ENCODE data around the gene TSPY10.
"Not testable (repeated sequence)": the region's sequence is repeated elsewhere in the genome, so short reads cannot be mapped to it uniquely, and the experiment has no call there.

Gene TSPY10

DNA sequence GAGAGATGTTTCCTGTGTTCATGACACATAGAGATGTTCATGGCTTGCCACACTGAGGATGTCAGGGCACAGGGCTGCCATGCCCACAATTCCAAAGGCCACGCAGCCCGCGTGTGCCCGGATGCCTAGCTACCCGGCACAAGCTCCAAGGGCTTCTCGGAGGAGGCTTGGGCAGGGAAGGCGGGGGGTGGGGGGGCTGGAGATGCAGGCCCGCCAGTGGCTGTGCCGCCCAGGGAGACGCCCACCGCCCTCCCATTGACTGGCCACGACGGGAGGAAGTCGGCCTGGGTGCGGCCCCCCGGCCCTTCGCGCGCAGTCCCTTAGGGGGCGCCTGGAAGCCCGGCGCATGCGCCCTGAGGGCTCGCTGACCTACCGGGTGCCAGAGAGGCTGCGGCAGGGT, at the start of gene TSPY10:
Gene TSPY10, plus strand, starts transcription at position 301 of the 400 bp plus-strand sequence. Its CDS starts 46 bp downstream, at position 347.
- DNase-seq = not testable (repeated sequence)

DNA sequence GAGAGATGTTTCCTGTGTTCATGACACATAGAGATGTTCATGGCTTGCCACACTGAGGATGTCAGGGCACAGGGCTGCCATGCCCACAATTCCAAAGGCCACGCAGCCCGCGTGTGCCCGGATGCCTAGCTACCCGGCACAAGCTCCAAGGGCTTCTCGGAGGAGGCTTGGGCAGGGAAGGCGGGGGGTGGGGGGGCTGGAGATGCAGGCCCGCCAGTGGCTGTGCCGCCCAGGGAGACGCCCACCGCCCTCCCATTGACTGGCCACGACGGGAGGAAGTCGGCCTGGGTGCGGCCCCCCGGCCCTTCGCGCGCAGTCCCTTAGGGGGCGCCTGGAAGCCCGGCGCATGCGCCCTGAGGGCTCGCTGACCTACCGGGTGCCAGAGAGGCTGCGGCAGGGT, 40.7 kb upstream of the TSPY10 start, which contains the start of gene TSPY9:
Gene TSPY9, plus strand, starts transcription at position 301 of the 400 bp plus-strand sequence. Its CDS starts 46 bp downstream, at position 347.
- not testable (repeated sequence) for DNase-seq

DNA sequence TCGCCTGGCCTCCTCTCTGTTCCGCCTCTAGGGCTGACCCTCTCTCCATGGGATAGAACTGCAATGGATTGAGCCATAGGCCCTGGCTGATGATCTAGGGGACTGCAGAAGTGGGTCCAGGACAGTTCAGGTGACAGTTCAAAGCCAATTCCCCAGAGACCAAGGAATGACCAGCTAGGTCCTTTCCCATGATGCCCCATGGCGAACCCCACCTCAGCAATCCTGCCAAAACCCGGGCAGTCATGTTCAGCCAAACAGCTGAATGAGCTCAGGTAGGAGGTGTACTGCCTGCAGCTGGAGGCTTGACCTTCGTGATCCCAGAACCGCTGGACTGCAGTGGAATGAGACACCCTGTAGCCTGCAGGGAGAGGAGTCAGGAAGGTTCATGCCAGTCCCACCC, 23.3 kb upstream of the TSPY10 start:
- not testable (repeated sequence) for DNase-seq

DNA sequence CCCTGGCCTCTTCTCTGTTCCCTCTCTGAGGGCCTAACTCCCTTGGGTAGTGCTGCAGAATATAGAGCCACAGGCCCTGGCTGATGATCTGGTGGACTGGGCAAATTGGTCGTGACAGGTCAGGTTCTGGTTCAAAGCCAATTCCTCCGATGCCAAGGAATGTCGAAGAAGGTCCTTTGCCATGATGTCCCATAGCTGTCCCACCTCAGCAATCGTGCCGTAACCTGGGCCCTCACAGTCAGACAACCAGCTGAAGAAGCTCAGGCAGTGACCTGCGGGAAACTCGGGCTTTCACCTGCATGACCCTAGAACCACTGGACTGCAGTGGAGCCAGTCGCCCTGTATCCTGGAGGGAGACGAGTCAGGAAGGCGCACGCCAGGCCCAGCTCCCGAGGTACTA, 11.4 kb upstream of the TSPY10 start:
- DNase-seq = not testable (repeated sequence)

All from hematopoietic multipotent progenitor cell treated with erythropoietin and hydrocortisone succinate and interleukin-3 and kit ligand, for 6 days (in vitro differentiated cells).